Spleen (tissue), 11 donors: ENCODE results near the gene PMEL. TPM values are rescaled to one million over a fixed set of nuclear protein-coding genes. Genes with fewer than 3 reads are reported as not detected.

ENCODE experiments used
- DNase-seq: peaks from one replicate; pipeline ENCODE4 v3.0.0-alpha.2; 2020
- H3K27ac ChIP-seq, 8 donors: fragments of 200-600 bp; sonication (generic) in 7 of 8; 1 replicate in 4 of 8; 2 replicates in 4 of 8; pipeline versions ENCODE4 v1.5.0 to v1.8.0; 2016 to 2021; ENCODE audit warnings: inconsistent platforms in 4 of 8, mild to moderate bottlenecking in 4 of 8, moderate library complexity in 1 of 8
- H3K27me3 ChIP-seq, 7 donors: fragments of 200-600 bp; sonication (generic) in 6 of 7; replicated peaks in 1 of 7; 1 replicate in 4 of 7; 2 replicates in 3 of 7; pipeline versions ENCODE4 v1.5.0 to v1.8.0; 2016 to 2021; ENCODE audit warnings: inconsistent platforms in 3 of 7, mild to moderate bottlenecking in 1 of 7
- H3K36me3 ChIP-seq, 6 donors: fragments of 200-600 bp; sonication (generic) in 5 of 6; 1 replicate in 4 of 6; 2 replicates in 2 of 6; pipeline versions ENCODE4 v1.5.0 to v1.8.0; 2016 to 2021; ENCODE audit warnings: inconsistent platforms in 2 of 6
- H3K4me1 ChIP-seq, 6 donors: fragments of 200-600 bp; sonication (generic) in 5 of 6; 1 replicate in 3 of 6; 2 replicates in 3 of 6; pipeline versions ENCODE4 v1.5.0 to v1.8.0; 2016 to 2021; ENCODE audit warnings: inconsistent platforms in 3 of 6
- H3K4me3 ChIP-seq, 8 donors: fragments of 200-600 bp; sonication (generic) in 7 of 8; 1 replicate in 4 of 8; 2 replicates in 4 of 8; pipeline versions ENCODE4 v1.5.0 to v1.8.0; 2016 to 2021; ENCODE audit warnings: inconsistent platforms in 4 of 8, mild to moderate bottlenecking in 4 of 8, moderate library complexity in 2 of 8
- H3K9me3 ChIP-seq, 8 donors: fragments of 200-600 bp; sonication (generic) in 7 of 8; 1 replicate in 4 of 8; 2 replicates in 4 of 8; pipeline versions ENCODE4 v1.5.0 to v1.8.0; 2016 to 2021; ENCODE audit warnings: inconsistent platforms in 4 of 8
- POLR2A ChIP-seq, 3 donors: fragments of 450-650 bp; IDR thresholded peaks; one replicate each; pipeline ENCODE4 v1.5.1; 2017; ENCODE audit warnings: antibody characterized with exemption in 3 of 3, mild to moderate bottlenecking in 1 of 3
- POLR2AphosphoS5 ChIP-seq, 3 donors: sonication (generic); formaldehyde crosslinking; IDR thresholded peaks; one replicate each; pipeline ENCODE4 v1.5.1; 2017; ENCODE audit warnings: antibody characterized with exemption in 3 of 3
- WGBS, 5 donors: extraction: QIAGEN DNeasy Blood & Tissue Kit in 3 of 5; methylation state at CpG; one replicate each; pipeline versions ENCODE4 v1.1.5 to v1.1.7; 2013 to 2018; 5-methylcytosine and 5-hydroxymethylcytosine counted together
- intact Hi-C: fragments of 100-400 bp; cut with DNase I; formaldehyde crosslinking; loops from one replicate; pipeline ENCODE4 v1.15.0; 2023; ENCODE audit warnings: low total_unique reads
- polyA plus RNA-seq, 3 donors: library from polyadenylated mRNA; stranded (reverse); fragments of 200-250 nt; gene quantifications; one replicate each; pipeline ENCODE4 v1.2.1, GENCODE V29; 2013
- total RNA-seq, 7 donors: library from RNA; depleted of rRNA in 3 of 7; stranded (reverse); fragments of >200 nt in 3 of 7; fragmentation: NEBNext Ultra II Directional in 4 of 7; extraction: Animal tissue kit (Norgen Biotek cat#: 25700) in 4 of 7; gene quantifications; one replicate each; pipeline versions ENCODE4 v1.1.0 to v1.2.1, GENCODE V29; 2016 to 2021
- TF ChIP-seq, protein P1 (sequence below), 11 experiments: fragments of 200-600 bp in 7 of 11; fragments of 450-650 bp in 4 of 11; sonication (generic) in 4 of 11; IDR thresholded peaks in 8 of 11; conservative IDR thresholded peaks in 3 of 11; 1 replicate in 7 of 11; 2 replicates in 4 of 11; pipeline versions ENCODE4 v1.4.0 to v1.8.0; 2016 to 2021; ENCODE audit warnings: antibody characterized with exemption in 11 of 11, inconsistent platforms in 4 of 11, mild to moderate bottlenecking in 1 of 11
- donor health status: healthy with polysubstance abuse.
- donor health status: DM: no; HTN: no; CAD: no; lungs with moderate emphysema.
- donor health status: DM: no; HTN: no; CAD: no.
- donor health status: Bipolar disorder and iron deficiency.
- donor health status: healthy.
- donor health status: DM: no; HTN: no; CAD: no.
- donor health status: DM: yes; HTN: yes; CAD: no.

Gene PMEL
- total and polyA plus RNA-seq, 10 donors = 0.15 to 1.6 (median 0.74) TPM

DNA sequence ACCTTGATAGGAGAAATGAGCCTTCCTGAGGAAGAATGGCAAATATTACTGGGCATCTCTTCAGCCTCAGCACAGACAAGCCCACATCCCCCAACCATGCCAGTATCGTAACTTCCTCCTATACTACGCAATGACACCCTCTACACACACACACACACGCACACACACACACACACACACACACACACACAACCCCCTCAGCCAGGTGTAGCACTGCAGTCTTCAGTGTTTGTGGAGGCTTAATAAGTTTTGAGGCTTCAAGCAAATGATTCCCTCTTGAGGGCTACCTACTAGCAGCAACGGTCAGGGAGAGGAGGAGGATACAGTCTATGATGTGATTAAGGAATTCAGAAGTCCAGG, 33.3 kb downstream of the PMEL start:
- 0 to 4% (median 1%) methylated on average over 4 of the region's 4 CpGs for WGBS, 5 donors
- H3K4me3 ChIP-seq = peak overlapping the region; percentile 60 to 98 (median 75)
- peak; percentile 79 for DNase-seq
- peaks cover 43 to 94% (median 72%) of the 10 kb centered on the region in 6 donors for H3K4me1 ChIP-seq
- TF ChIP-seq POLR2AphosphoS5 (IDR thresholded peaks at IDR 0.05) = peak in 1 of 3 donors; percentile 74
- TF ChIP-seq POLR2A (IDR thresholded peaks at IDR 0.05) = no peak
- intact Hi-C loops = no loop called here
- H3K27me3 ChIP-seq = no peaks in the 10 kb centered on the region
- H3K36me3 ChIP-seq = peaks cover 0 to 30% (median 11%) of the 10 kb centered on the region in 6 donors
- H3K9me3 ChIP-seq = no peaks in the 10 kb centered on the region
- peak overlapping the region; percentile 93 to 99 (median 96) for H3K27ac ChIP-seq

DNA sequence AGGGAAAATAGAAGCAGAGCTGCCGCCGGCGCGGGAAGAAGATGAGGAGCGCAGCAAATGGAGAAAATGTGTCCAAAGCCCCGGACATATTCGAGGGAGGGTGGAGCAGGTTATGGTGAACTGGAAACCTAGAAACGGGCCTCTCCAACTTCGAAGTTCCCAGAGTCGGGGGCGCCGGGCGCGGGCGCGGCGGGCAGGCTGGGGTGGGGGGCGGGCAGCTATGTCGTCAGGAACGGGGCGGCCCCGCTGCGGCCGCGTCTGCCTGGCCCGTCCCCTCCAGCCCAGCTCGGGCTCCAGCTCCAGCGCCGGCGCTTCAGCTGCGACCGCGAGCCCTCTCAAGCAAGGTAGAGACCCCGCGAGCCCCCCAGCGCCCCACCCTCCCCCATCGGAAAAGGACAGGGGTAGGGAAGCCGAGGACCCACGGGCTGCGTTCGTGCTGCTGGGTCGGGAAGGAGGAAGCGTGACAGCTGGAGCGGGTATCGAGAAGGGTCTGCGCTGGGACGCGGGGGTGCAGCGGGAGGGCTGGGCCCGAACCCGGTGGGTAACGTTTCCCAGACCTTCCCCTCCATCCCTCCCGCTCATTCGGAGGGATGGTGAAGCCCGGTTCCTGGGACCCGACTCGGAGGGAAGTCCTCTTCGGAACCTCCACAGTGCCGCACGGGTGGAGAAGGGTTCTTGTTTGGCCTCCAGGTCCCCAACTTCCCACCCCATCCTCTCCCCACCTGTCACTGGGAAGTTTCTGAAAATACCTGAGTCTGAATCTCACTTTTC, 33.9 kb downstream of the PMEL start:
- peak; percentile 36 to 77 (median 72) for TF ChIP-seq POLR2AphosphoS5 (IDR thresholded peaks at IDR 0.05)
- TF ChIP-seq, protein P1, sequence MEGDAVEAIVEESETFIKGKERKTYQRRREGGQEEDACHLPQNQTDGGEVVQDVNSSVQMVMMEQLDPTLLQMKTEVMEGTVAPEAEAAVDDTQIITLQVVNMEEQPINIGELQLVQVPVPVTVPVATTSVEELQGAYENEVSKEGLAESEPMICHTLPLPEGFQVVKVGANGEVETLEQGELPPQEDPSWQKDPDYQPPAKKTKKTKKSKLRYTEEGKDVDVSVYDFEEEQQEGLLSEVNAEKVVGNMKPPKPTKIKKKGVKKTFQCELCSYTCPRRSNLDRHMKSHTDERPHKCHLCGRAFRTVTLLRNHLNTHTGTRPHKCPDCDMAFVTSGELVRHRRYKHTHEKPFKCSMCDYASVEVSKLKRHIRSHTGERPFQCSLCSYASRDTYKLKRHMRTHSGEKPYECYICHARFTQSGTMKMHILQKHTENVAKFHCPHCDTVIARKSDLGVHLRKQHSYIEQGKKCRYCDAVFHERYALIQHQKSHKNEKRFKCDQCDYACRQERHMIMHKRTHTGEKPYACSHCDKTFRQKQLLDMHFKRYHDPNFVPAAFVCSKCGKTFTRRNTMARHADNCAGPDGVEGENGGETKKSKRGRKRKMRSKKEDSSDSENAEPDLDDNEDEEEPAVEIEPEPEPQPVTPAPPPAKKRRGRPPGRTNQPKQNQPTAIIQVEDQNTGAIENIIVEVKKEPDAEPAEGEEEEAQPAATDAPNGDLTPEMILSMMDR (IDR thresholded peaks at IDR 0.05 in 8 of 11, conservative IDR thresholded peaks at IDR 0.05 in 3 of 11) = no peak
- Histone ChIP-seq H3K9me3 (no peaks in the 10 kb centered on the region), H3K27me3 (no peaks in the 10 kb centered on the region), H3K4me3 (peak overlapping the region; percentile 60 to 98 (median 75)), H3K36me3 (peaks cover 0 to 24% (median 7%) of the 10 kb centered on the region in 6 donors), H3K27ac (peak overlapping the region; percentile 93 to 99 (median 96)), H3K4me1 (peaks cover 43 to 88% (median 72%) of the 10 kb centered on the region in 6 donors)
- DNase-seq = peak; percentile 93
- intact Hi-C loops = no loop called here
- 0 to 1% (median 0%) methylated on average over 10 to 60 of the region's 60 CpGs for WGBS, 5 donors

DNA sequence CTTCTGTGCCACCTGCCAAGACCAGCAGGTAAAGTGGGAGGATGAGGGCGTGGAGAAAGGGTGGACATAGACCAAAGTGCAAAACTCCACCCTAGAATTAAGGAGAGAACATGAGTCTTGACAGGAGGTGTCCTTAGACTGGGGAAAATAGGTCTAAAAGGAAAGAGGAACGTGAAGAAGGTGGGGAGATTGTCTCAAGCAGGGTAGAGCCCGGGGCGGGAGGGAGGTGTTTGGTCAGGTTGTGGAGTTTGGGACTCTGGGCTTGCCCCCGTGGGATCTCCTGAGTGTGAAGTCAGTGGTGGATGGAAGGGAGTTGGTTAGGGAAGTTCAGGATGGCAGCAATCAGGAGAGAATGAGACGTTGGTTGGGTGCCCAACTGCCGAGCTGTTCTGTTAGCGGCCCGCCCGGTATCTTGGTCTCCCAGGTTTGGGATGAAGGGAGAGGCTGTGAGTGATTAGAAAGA, 34.5 kb downstream of the PMEL start:
- Histone ChIP-seq H3K27me3 (no peaks in the 10 kb centered on the region), H3K4me1 (peaks cover 42 to 87% (median 74%) of the 10 kb centered on the region in 6 donors), H3K9me3 (no peaks in the 10 kb centered on the region), H3K36me3 (peaks cover 0 to 18% (median 3%) of the 10 kb centered on the region in 6 donors), H3K27ac (peak overlapping the region; percentile 93 to 99 (median 96)), H3K4me3 (peak overlapping the region; percentile 60 to 98 (median 75))
- TF ChIP-seq POLR2A (IDR thresholded peaks at IDR 0.05) = peak in 1 of 3 donors; percentile 17
- TF ChIP-seq, protein P1 (IDR thresholded peaks at IDR 0.05 in 8 of 11, conservative IDR thresholded peaks at IDR 0.05 in 3 of 11) = no peak
- intact Hi-C loops = no loop called here
- no peak for DNase-seq
- 6 to 10% (median 9%) methylated on average over 10 of the region's 10 CpGs for WGBS, 5 donors

- TF ChIP-seq POLR2AphosphoS5 (IDR thresholded peaks at IDR 0.05) = peak in 1 of 3 donors; percentile 30
- TF ChIP-seq, protein P1 (IDR thresholded peaks at IDR 0.05 in 8 of 11, conservative IDR thresholded peaks at IDR 0.05 in 3 of 11) = peak in 10 of 11 experiments; percentile 5 to 59 (median 50)
- TF ChIP-seq POLR2A (IDR thresholded peaks at IDR 0.05) = no peak
- H3K27me3 ChIP-seq = no peaks in the 10 kb centered on the region
- intact Hi-C loops = no loop called here
- H3K36me3 ChIP-seq = peaks cover 0 to 13% (median 0%) of the 10 kb centered on the region in 6 donors
- DNase-seq = peak; percentile 90
- H3K4me1 ChIP-seq = peaks cover 47 to 87% (median 76%) of the 10 kb centered on the region in 6 donors
- peak within 1 kb of the TSS; percentile 93 to 99 (median 96) for H3K27ac ChIP-seq
- 18 to 32% (median 26%) methylated on average over 3 of the region's 3 CpGs for WGBS, 5 donors
- H3K9me3 ChIP-seq = no peaks in the 10 kb centered on the region
- peak within 1 kb of the TSS; percentile 60 to 98 (median 75) for H3K4me3 ChIP-seq
Observed at GRCh38 chr12:55930771-55931316, 35.0 kb downstream of the PMEL start, which contains the start of gene DGKA. Gene DGKA (plus strand): TSS chr12:55931162. CDS start chr12:55936504, 5,342 bp downstream.
